ENCODE measurements around the gene KLF13.

- TF ChIP-seq CTCF (IDR thresholded peaks at IDR 0.05): no peak
- no peak for TF ChIP-seq POLR2A (IDR thresholded peaks at IDR 0.05)
These were observed 36.3 kb downstream of the KLF13 start for GRCh38 chr15:31362886-31363285.

Measured in body of pancreas (tissue), 4 donors.